OCI-LY7 (cell line): ENCODE results near the gene HTT.

Experiments
- EZH2phosphoT487 ChIP-seq: fragments of 200-600 bp; sonication (generic); IDR thresholded peaks from 2 replicates; pipeline ENCODE4 v1.6.1; 2018; ENCODE audit warnings: low read depth, borderline replicate concordance, mild to moderate bottlenecking, mixed run types, antibody characterized with exemption, low read length, moderate library complexity, mixed read lengths
- TF ChIP-seq, protein P1 (sequence below): fragments of 200-600 bp; sonication (generic); conservative IDR thresholded peaks from 2 replicates; pipeline ENCODE4 v1.5.1; 2014; ENCODE audit warnings: mild to moderate bottlenecking, antibody characterized with exemption, low read length, moderate library complexity, mixed read lengths

GRCh38 chr4:3225071-3225850 lies 150.8 kb downstream of the HTT start:
- TF ChIP-seq, protein P1, sequence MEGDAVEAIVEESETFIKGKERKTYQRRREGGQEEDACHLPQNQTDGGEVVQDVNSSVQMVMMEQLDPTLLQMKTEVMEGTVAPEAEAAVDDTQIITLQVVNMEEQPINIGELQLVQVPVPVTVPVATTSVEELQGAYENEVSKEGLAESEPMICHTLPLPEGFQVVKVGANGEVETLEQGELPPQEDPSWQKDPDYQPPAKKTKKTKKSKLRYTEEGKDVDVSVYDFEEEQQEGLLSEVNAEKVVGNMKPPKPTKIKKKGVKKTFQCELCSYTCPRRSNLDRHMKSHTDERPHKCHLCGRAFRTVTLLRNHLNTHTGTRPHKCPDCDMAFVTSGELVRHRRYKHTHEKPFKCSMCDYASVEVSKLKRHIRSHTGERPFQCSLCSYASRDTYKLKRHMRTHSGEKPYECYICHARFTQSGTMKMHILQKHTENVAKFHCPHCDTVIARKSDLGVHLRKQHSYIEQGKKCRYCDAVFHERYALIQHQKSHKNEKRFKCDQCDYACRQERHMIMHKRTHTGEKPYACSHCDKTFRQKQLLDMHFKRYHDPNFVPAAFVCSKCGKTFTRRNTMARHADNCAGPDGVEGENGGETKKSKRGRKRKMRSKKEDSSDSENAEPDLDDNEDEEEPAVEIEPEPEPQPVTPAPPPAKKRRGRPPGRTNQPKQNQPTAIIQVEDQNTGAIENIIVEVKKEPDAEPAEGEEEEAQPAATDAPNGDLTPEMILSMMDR = no peak
- TF ChIP-seq EZH2phosphoT487 = no peak
